Measurements from ENCODE around the gene HORMAD2. TPM values are rescaled to one million over a fixed set of nuclear protein-coding genes. Genes with fewer than 3 reads are reported as not detected.

The HORMAD2 gene
- total and polyA plus RNA-seq, 4 experiments from 2014 or later, result not detected

DNA sequence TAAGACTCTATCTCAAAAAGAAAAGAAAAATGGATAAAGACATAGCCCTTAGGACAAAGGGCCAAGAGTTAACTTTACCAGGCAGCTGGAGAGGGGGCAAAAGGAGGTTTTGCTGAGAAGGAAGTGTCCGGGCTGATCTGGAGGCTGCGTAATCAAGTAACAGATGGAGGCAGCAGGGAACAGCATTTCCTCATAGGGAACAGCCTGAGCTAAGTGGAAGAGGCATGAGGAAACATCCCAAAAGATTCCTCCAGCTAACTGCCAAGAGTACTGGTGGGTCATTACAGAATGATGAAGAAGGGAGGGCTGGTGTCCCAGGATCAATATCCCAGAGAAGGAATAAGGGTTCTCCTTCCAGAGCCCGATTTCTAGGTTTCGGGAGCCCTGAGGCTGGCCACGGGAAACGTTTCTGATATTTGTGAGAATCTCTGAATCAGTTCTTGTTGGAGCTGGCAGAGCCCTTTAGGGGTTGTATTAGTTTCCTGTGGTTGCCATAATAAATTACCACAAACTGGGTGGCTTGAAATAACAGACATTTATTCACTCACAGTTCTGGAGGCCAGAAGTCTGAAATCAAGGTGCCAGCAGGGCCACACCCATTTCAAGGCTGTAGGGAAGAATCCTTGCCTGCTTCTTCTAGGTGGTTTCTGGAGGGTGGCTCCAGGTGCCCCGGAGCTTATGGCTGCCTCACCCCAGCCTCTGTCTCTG, 145.1 kb downstream of the HORMAD2 start:
- H3K9me3 Mint-ChIP-seq, result no peaks in the 10 kb centered on the region

DNA sequence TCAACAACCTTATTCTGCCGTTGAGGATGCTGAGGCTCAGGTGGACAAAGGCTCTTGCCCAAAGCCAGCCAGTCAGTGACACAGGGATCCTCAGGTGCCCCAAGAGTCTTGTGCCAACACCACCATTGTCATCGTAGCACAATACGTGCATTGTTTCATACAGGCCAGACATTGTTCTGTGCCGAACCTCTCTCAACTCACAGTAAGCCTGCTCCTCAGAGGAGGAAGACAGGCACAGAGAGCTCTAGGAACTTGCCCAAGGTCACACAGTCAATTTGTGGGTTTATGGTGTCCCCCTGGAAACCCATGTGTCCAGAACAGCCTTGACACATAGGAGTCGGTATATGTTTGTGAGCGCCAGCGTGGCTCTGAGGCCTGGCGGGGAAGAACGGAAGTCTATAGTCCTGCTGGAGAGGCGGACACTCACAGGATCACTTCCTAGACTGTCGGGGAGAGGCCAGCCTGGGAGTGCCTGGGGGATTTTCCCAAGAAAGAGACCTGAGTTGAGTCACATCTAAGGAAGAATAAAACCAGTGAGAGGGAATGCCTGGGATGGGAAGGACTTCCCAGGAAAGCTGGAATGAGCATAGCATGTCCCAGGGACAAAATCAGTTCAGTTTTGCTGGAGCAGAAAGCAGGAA, 146.0 kb downstream of the HORMAD2 start:
- CTCF ChIA-PET (ENCODE audit: partially characterized antibody), result no interaction called here
- H3K9me3 ChIP-seq (ENCODE audit: control insufficient read depth in 1 of 2, low read length in 2 of 2), result no peaks in the 10 kb centered on the region
- Mint-ChIP-seq H3K27me3 (no peaks in the 10 kb centered on the region), H3K36me3 (no peaks in the 10 kb centered on the region), H3K4me3 (peak overlapping the region in 1 of 8 donors; percentile 13), H3K4me1 (peaks cover 38 to 70% (median 57%) of the 10 kb centered on the region in 4 donors), H3K27ac (peak overlapping the region in 4 of 7 donors; percentile 13 to 75 (median 34)), H3K9me3 (no peaks in the 10 kb centered on the region)
- H3K36me3 ChIP-seq (ENCODE audit: insufficient read depth, low read length), result no peaks in the 10 kb centered on the region
- no peaks in the 10 kb centered on the region for H3K27me3 ChIP-seq (ENCODE audit: insufficient read depth, low read length)
- no peak for DNase-seq
- H3K4me3 ChIP-seq (ENCODE audit: low read length in 2 of 2), result no peak overlapping the region
- intact Hi-C loops (cut with micrococcal nuclease), result no loop called here
- H3K4me1 ChIP-seq (ENCODE audit: insufficient read depth, low read length), result peaks cover 65% of the 10 kb centered on the region
- H3K27ac ChIP-seq (ENCODE audit: low read depth, low read length), result no peak overlapping the region
- POLR2A ChIA-PET (ENCODE audit: partially characterized antibody), result no interaction called here

More for the DNA sequence above, 145.1 kb downstream of the HORMAD2 start:
- Histone ChIP-seq H3K9me3 (ENCODE audit: control insufficient read depth in 1 of 2, low read length in 2 of 2) (no peaks in the 10 kb centered on the region), H3K27ac (ENCODE audit: low read depth, low read length) (no peak overlapping the region), H3K4me3 (ENCODE audit: low read length in 2 of 2) (no peak overlapping the region), H3K27me3 (ENCODE audit: insufficient read depth, low read length) (no peaks in the 10 kb centered on the region), H3K36me3 (ENCODE audit: insufficient read depth, low read length) (no peaks in the 10 kb centered on the region), H3K4me1 (ENCODE audit: insufficient read depth, low read length) (peaks cover 74% of the 10 kb centered on the region)
- peak overlapping the region in 4 of 8 donors; percentile 12 to 43 (median 30) for H3K4me3 Mint-ChIP-seq
- no peaks in the 10 kb centered on the region for H3K27me3 Mint-ChIP-seq
- intact Hi-C loops (cut with micrococcal nuclease), result no loop called here
- DNase-seq, result no peak
- H3K36me3 Mint-ChIP-seq, result no peaks in the 10 kb centered on the region
- H3K27ac Mint-ChIP-seq, result peak overlapping the region; percentile 39 to 83 (median 64)
- peaks cover 48 to 79% (median 66%) of the 10 kb centered on the region in 4 donors for H3K4me1 Mint-ChIP-seq
- POLR2A ChIA-PET (ENCODE audit: partially characterized antibody), result no interaction called here
- CTCF ChIA-PET (ENCODE audit: partially characterized antibody), result interaction anchor here (1.0 to 1.2 kb wide), 3 partner anchors 38 to 63 kb away, joined by 3 to 5 read pairs (median 4); no protein-coding TSS in a partner anchor

Other genes starting within 250 kb of the HORMAD2 start
- 10 to 100 TPM; 82.3 to 88.7 TPM for gene ASCC2, start 242.2 kb upstream of the HORMAD2 start, total RNA-seq
- 10 to 100 TPM; 21.4 to 67.8 TPM for gene ASCC2, start 242.2 kb upstream of the HORMAD2 start, polyA plus RNA-seq
- gene MTMR3, start 197.3 kb upstream of the HORMAD2 start, total RNA-seq, result 10 to 100 TPM; 65.3 to 68.6 TPM
- 10 to 100 TPM; 11.0 to 21.3 TPM for gene MTMR3, start 197.3 kb upstream of the HORMAD2 start, polyA plus RNA-seq
- under 1 TPM; 0.26 to 0.58 TPM for gene LIF, start 166.3 kb downstream of the HORMAD2 start, total RNA-seq
- gene LIF, start 166.3 kb downstream of the HORMAD2 start, polyA plus RNA-seq, result not detected
- gene OSM, start 186.4 kb downstream of the HORMAD2 start, total RNA-seq, result 1 to 10 TPM; 1.1 to 1.6 TPM
- gene OSM, start 186.4 kb downstream of the HORMAD2 start, polyA plus RNA-seq, result 100 to 1,000 TPM in 1 of 2 donors, 10 to 100 TPM in 1; 23.7 to 103 TPM
- gene CASTOR1, start 209.0 kb downstream of the HORMAD2 start, total RNA-seq, result 10 to 100 TPM; 13.7 to 14.9 TPM
- gene CASTOR1, start 209.0 kb downstream of the HORMAD2 start, polyA plus RNA-seq, result 10 to 100 TPM; 11.3 to 17.5 TPM
- 10 to 100 TPM; 62.2 to 76.8 TPM for gene TBC1D10A, start 246.5 kb downstream of the HORMAD2 start, total RNA-seq
- gene TBC1D10A, start 246.5 kb downstream of the HORMAD2 start, polyA plus RNA-seq, result 10 to 100 TPM; 60.6 to 61.6 TPM

All from CD4-positive, alpha-beta memory T cell (primary cell).